ENCODE data around the gene PRSS22.

GRCh38 chr16:2825049-2825742 is 32.8 kb downstream of the PRSS22 start:
- TF ChIP-seq EZH2 (IDR thresholded peaks at IDR 0.05; ENCODE audit: borderline replicate concordance, low read length) (no peak), CTCF (conservative IDR thresholded peaks at IDR 0.05 in 1 of 2, IDR thresholded peaks at IDR 0.05 in 1 of 2; ENCODE audit: extremely low read depth in 1 of 2, insufficient read depth in 1 of 2, low read depth in 1 of 2, low read length in 2 of 2) (no peak)
